RCC 7860 (cell line): Measurements from ENCODE around the gene C11orf58.

Experiments used
- DNase-seq: peaks from one replicate; pipeline ENCODE4 v3.0.0-alpha.2; 2015; ENCODE audit warnings: low spot score
- FAIRE-seq: peaks from 2 replicates; lab custom pipeline; 2012; peaks lifted over from hg19 to GRCh38; lab: Jason Lieb, UNC

The C11orf58 gene

DNA sequence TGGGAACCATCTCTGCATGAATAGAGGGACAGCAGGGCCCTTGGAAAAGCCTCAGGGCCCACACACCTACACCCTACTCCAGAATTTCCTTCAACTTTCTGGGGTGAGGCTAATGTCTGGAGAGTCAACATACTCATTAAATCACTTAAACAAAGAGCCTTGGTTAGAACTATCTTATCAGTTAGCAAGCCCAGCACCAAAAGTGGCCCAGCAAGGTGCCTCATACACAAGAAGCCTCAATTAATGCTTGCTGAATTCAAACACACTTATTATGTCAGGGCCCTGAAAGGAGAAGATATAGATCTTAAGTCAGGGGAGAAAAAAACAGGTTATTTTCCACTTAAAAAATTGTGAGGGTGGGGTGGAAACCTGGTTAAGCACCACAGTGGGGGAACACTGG is 61.4 kb downstream of the C11orf58 start:
- DNase-seq, result no peak
- FAIRE-seq, result no peak

DNA sequence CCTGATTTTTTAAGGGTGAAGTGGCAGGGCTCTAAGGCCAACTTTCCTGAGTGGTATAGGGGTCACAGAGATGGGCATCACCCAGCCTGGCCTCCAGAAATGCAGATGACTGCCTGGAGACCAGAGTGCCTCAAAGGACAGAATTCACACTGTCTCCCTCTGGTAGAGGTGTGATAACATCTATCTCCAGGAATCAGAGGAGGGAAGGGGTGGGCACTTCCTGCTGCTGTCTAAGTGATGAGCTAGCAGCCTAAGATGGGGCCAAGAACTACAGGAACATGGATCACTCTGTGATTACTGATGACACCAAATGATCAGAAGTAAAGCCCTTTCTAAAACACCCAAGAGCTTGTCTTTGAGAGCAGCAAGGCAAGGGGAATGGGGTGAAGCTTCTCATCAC is 61.9 kb downstream of the C11orf58 start:
- FAIRE-seq (no peak), DNase-seq (no peak)

DNA sequence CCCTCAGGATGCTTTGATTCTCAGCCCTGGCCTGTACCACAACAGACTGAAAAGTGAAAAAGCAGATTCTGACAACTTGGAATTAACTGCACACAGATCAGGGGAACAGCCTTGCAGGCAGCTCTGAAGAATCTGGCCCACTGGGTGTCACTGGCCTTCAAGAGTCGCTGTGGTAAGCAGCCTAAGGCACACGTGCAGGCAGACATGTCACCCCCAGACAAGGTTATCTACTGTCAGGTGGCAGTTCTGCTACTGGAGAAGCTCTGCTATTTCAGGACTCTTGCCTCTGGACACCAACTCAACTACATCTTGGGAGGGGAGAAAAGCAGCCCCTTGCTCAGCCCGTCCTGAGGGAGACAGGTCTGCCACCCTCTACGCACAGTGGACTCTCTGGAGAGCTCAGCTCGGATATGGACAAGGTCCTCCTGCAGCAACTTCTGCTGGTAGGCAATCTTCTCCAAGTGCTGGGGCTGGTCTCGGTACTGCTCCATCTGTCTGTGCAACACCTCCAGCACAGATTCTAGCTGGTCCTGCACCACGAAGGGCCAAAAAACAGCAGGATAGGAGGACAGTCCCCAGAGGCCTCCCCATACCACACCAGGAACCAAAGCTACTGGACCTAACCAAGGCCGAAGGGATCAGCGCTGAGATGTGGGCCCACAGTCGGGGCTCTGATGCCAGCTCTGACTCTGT is 63.0 kb downstream of the C11orf58 start:
- FAIRE-seq, result no peak

DNA sequence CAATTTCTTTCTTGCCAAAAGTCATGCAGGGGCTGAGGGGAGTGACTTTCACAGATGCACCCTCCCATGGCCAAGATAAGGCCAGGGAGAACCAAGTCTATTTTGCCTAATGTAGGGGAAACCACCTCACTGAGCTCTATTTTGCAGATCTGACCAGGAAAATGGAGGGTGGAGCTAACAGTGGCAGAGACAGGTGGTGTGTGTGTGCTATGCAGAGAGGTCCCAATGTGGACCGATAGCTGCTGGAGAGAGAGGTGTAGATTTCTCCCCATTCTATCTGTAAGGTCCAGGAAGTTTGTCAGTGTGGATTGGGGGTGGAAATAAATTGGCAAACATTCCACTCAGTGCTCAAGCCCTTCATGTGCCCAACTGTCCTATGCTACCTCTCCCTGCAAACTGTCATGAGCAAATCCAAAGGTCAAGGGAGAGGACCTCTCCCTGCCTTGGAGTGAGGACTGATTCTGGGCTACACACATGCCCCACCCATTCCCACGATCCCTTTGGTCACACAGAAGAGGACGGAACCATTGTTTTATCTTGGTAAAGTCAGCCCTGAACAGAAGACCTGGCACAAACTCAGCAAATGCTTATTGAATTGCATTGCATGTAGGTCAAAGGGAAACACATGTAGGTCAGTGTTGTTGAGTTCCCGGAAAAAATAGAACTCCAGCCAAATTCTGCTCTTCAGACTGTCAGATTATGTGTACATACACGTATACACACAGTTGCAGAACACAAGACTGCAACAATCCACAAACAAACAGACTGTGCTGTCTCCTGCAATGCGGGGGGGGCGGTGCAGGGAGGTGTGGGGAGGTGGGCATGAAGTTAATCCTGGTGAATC is 65.9 kb downstream of the C11orf58 start:
- FAIRE-seq, result no peak

More for the DNA sequence above, 63.0 kb downstream of the C11orf58 start:
- DNase-seq, result no peak

DNA sequence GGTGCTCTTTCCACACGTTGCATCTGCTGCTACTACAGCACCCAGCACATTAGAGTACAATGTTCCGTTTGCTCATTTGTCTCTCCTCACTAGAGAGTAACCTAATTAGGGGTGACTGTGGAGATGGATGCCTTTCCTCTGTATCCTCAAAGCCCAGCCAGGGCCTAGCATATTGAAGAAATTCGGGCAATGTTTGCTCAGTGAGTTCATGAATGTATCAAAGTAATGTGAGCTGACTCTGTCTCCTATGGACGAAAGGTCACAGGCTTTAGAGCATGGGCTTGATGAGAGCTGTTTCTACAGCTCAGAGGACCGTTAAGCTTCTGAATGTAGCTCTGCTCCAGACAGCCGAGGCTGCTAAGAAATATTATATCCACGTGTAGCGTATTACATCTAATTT is 67.5 kb downstream of the C11orf58 start:
- no peak for DNase-seq
- FAIRE-seq, result no peak

More for the DNA sequence above, 65.9 kb downstream of the C11orf58 start:
- DNase-seq, result no peak

DNA sequence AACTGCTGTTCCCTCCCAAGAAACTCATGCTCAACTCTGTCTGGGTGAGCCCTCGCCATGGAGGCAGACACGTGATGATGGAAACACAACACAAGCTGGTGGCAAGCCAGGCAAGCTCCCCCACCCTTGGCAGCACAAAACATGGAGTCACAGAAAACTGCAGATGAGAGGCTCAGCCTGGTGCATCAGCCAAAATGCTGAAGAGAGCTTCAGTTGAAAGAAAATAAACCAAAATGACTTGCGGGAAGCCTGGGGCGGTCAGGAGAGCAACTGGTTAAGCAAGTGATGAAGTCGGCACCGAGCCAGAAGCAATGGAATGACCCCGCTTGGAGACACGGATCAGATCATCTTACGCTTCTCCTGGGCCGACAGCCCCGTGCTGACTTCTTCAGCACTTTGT is 68.3 kb downstream of the C11orf58 start:
- FAIRE-seq, result no peak
- DNase-seq, result no peak

DNA sequence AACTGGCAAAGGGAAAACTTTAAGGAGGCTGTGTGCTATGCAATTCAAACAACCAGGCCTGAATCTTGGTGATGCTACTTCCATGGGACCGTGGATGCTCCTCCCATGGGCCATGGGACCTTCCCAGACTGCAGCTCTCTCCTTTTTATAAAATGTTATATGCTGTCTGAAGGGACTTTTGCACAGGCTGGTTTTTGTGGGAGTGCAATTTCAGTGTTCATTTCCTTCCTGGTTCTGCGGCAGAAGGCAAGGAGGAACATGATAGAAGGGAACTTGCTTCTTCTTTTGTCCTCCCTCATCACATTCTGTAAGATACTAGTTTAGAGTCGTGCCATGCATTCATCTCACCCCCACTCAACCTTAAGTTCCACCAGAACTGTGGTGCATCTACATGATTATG is 68.9 kb downstream of the C11orf58 start:
- no peak for DNase-seq
- no peak for FAIRE-seq
